ENCODE measurements around the gene ELP4.

DNA sequence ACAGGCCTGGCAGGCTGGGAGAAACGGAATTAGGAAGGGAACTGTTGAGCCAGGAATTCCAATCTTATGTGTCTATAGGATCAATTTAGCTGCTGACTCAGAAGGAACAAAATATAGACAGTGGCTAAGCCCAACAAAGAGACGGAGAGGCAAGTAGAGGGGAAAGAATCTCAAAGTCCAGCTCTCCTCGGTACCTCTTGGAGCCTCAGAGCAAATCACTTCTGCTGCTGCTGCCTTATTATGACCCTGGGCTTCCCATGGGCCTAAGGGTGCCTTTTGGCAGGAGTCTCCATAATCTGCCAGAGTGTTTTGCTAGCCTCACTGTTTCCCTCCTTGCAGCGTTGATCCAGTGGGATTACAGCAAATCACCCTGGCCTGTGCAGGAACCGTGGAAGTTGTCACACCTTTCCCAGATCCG lies 269.8 kb downstream of the ELP4 start:
- TF ChIP-seq JUND (IDR thresholded peaks at IDR 0.05) (no peak), POLR2A (IDR thresholded peaks at IDR 0.05; ENCODE audit: borderline replicate concordance, extremely low read depth, insufficient read depth, insufficient read length) (no peak), EZH2phosphoT487 (IDR thresholded peaks at IDR 0.05; ENCODE audit: borderline replicate concordance) (no peak)
- TF ChIP-seq, protein P1, sequence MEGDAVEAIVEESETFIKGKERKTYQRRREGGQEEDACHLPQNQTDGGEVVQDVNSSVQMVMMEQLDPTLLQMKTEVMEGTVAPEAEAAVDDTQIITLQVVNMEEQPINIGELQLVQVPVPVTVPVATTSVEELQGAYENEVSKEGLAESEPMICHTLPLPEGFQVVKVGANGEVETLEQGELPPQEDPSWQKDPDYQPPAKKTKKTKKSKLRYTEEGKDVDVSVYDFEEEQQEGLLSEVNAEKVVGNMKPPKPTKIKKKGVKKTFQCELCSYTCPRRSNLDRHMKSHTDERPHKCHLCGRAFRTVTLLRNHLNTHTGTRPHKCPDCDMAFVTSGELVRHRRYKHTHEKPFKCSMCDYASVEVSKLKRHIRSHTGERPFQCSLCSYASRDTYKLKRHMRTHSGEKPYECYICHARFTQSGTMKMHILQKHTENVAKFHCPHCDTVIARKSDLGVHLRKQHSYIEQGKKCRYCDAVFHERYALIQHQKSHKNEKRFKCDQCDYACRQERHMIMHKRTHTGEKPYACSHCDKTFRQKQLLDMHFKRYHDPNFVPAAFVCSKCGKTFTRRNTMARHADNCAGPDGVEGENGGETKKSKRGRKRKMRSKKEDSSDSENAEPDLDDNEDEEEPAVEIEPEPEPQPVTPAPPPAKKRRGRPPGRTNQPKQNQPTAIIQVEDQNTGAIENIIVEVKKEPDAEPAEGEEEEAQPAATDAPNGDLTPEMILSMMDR (IDR thresholded peaks at IDR 0.05 in 2 of 3, conservative IDR thresholded peaks at IDR 0.05 in 1 of 3; ENCODE audit: borderline replicate concordance in 1 of 3, insufficient read depth in 1 of 3, low read depth in 2 of 3, low read length in 2 of 3), result no peak
- TF ChIP-seq, protein P2, sequence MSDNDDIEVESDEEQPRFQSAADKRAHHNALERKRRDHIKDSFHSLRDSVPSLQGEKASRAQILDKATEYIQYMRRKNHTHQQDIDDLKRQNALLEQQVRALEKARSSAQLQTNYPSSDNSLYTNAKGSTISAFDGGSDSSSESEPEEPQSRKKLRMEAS (IDR thresholded peaks at IDR 0.05), result no peak

All from HCT116 (cell line).